Liver (tissue), 9 donors: Measurements from ENCODE around the gene PCYOX1L. TPM values are rescaled to one million over a fixed set of nuclear protein-coding genes. Genes with fewer than 3 reads are reported as not detected.

Experiments
- DNase-seq: peaks from one replicate; pipeline ENCODE4 v3.0.0-alpha.2; 2017; ENCODE audit warnings: low spot score
- H3K27ac ChIP-seq, 2 donors: one replicate each; pipeline ENCODE4 v1.7.0; 2013; ENCODE audit warnings: inconsistent platforms in 2 of 2, low read length in 2 of 2, control low read depth in 1 of 2, low read depth in 1 of 2, mild to moderate bottlenecking in 1 of 2
- H3K27me3 ChIP-seq, 4 donors: one replicate each; pipeline versions ENCODE4 v1.6.1 to v1.7.0; 2013; ENCODE audit warnings: low read length in 3 of 4, inconsistent platforms in 1 of 4, mild to moderate bottlenecking in 1 of 4, moderate library complexity in 1 of 4; ENCODE audit not compliant: control insufficient read depth in 4 of 4, insufficient read depth in 4 of 4
- H3K36me3 ChIP-seq, 4 donors: one replicate each; pipeline versions ENCODE4 v1.6.1 to v1.7.0; 2013; ENCODE audit warnings: low read length in 3 of 4, mild to moderate bottlenecking in 3 of 4, low read depth in 1 of 4, moderate library complexity in 1 of 4; ENCODE audit not compliant: control insufficient read depth in 4 of 4, insufficient read depth in 3 of 4
- H3K4me1 ChIP-seq, 4 donors: one replicate each; pipeline versions ENCODE4 v1.6.1 to v1.7.0; 2013; ENCODE audit warnings: low read length in 3 of 4, mild to moderate bottlenecking in 3 of 4, moderate library complexity in 1 of 4; ENCODE audit not compliant: control insufficient read depth in 4 of 4, insufficient read depth in 4 of 4
- H3K4me3 ChIP-seq, 3 donors: one replicate each; pipeline versions ENCODE4 v1.6.1 to v1.7.0; 2013; ENCODE audit warnings: low read length in 3 of 3, control low read depth in 1 of 3, low read depth in 1 of 3, mild to moderate bottlenecking in 1 of 3
- H3K9ac ChIP-seq, 2 donors: one replicate each; pipeline ENCODE4 v1.7.0; 2013; ENCODE audit warnings: low read length in 2 of 2, mild to moderate bottlenecking in 2 of 2, moderate library complexity in 2 of 2, control low read depth in 1 of 2, low read depth in 1 of 2
- H3K9me3 ChIP-seq, 4 donors: one replicate each; pipeline versions ENCODE4 v1.6.1 to v1.7.0; 2013; ENCODE audit warnings: low read length in 3 of 4; ENCODE audit not compliant: control insufficient read depth in 4 of 4
- EGR1 ChIP-seq, 2 donors: IDR thresholded peaks; 2 replicates each; pipeline ENCODE4 v1.6.1; 2016 to 2018; ENCODE audit warnings: antibody characterized with exemption in 2 of 2, low read depth in 2 of 2
- FOXA1 ChIP-seq: IDR thresholded peaks from 2 replicates; pipeline ENCODE4 v1.6.1; 2016; ENCODE audit warnings: antibody characterized with exemption
- FOXA2 ChIP-seq: IDR thresholded peaks from 2 replicates; pipeline ENCODE4 v1.6.1; 2016; ENCODE audit warnings: antibody characterized with exemption
- GABPA ChIP-seq, 2 donors: IDR thresholded peaks in 1 of 2; conservative IDR thresholded peaks in 1 of 2; 2 replicates each; pipeline ENCODE4 v1.6.1; 2016; ENCODE audit warnings: antibody characterized with exemption in 2 of 2, mild to moderate bottlenecking in 1 of 2, moderate library complexity in 1 of 2
- HNF4A ChIP-seq, 2 donors: conservative IDR thresholded peaks; 2 replicates each; pipeline ENCODE4 v1.6.1; 2016; ENCODE audit warnings: antibody characterized with exemption in 2 of 2, mild to moderate bottlenecking in 2 of 2
- JUND ChIP-seq, 2 donors: IDR thresholded peaks; 2 replicates each; pipeline ENCODE4 v1.6.1; 2016; ENCODE audit warnings: antibody characterized with exemption in 2 of 2
- NR2F2 ChIP-seq: IDR thresholded peaks from 2 replicates; pipeline ENCODE4 v1.6.1; 2016; ENCODE audit warnings: antibody characterized with exemption
- RAD21 ChIP-seq, 2 donors: IDR thresholded peaks; 2 replicates each; pipeline ENCODE4 v1.6.1; 2016; ENCODE audit warnings: antibody characterized with exemption in 2 of 2, mild to moderate bottlenecking in 2 of 2
- RXRA ChIP-seq, 2 donors: IDR thresholded peaks; 2 replicates each; pipeline ENCODE4 v1.6.1; 2017 to 2018; ENCODE audit warnings: antibody characterized with exemption in 2 of 2, mild to moderate bottlenecking in 1 of 2
- SP1 ChIP-seq: IDR thresholded peaks from 2 replicates; pipeline ENCODE4 v1.6.1; 2018; ENCODE audit warnings: antibody characterized with exemption, mild to moderate bottlenecking
- TAF1 ChIP-seq: conservative IDR thresholded peaks from 2 replicates; pipeline ENCODE4 v1.6.1; 2016; ENCODE audit warnings: antibody characterized with exemption, mild to moderate bottlenecking
- YY1 ChIP-seq: IDR thresholded peaks from 2 replicates; pipeline ENCODE4 v1.6.1; 2016; ENCODE audit warnings: antibody characterized with exemption, mild to moderate bottlenecking
- WGBS: extraction: QIAGEN DNeasy Blood & Tissue Kit; methylation state at CpG from one replicate; pipeline ENCODE4 v1.1.7; 2013; 5-methylcytosine and 5-hydroxymethylcytosine counted together
- polyA plus RNA-seq, 2 donors: library from polyadenylated mRNA; stranded (reverse) in 1 of 2; unstranded in 1 of 2; fragments of 200-250 nt in 1 of 2; fragments of >200 nt in 1 of 2; fragmentation: Nextera tagmentation in 1 of 2; extraction: Ambion mirVana in 1 of 2; gene quantifications; one replicate each; pipeline versions ENCODE4 v1.2.1 to v1.2.3, GENCODE V29; 2013 to 2015
- total RNA-seq, 2 donors: library from RNA; depleted of rRNA; stranded (reverse); fragments of >200 nt; gene quantifications; one replicate each; pipeline ENCODE4 v1.2.3, GENCODE V29; 2014
- TF ChIP-seq, protein P1 (sequence below): IDR thresholded peaks from 2 replicates; pipeline ENCODE4 v1.6.1; 2016; ENCODE audit warnings: antibody characterized with exemption, mild to moderate bottlenecking
- TF ChIP-seq, protein P2 (sequence below): IDR thresholded peaks from 2 replicates; pipeline ENCODE4 v1.6.1; 2016; ENCODE audit warnings: antibody characterized with exemption
- TF ChIP-seq, protein P3 (sequence below): IDR thresholded peaks from 2 replicates; pipeline ENCODE4 v1.6.1; 2016; ENCODE audit warnings: antibody characterized with exemption
- TF ChIP-seq, protein P4 (sequence below): fragments of 150-350 bp; IDR thresholded peaks from 2 replicates; pipeline ENCODE4 v1.5.1; 2017; ENCODE audit warnings: improper control_type of control experiment, low read depth, low read length; ENCODE audit not compliant: missing input control
- donor health status: healthy.
- donor health status: healthy.
- donor health status: healthy.
- donor health status: healthy.
- donor health status: healthy.

PCYOX1L gene
- total and polyA plus RNA-seq, 4 donors = 0.47 to 4.4 (median 1.1) TPM

DNA sequence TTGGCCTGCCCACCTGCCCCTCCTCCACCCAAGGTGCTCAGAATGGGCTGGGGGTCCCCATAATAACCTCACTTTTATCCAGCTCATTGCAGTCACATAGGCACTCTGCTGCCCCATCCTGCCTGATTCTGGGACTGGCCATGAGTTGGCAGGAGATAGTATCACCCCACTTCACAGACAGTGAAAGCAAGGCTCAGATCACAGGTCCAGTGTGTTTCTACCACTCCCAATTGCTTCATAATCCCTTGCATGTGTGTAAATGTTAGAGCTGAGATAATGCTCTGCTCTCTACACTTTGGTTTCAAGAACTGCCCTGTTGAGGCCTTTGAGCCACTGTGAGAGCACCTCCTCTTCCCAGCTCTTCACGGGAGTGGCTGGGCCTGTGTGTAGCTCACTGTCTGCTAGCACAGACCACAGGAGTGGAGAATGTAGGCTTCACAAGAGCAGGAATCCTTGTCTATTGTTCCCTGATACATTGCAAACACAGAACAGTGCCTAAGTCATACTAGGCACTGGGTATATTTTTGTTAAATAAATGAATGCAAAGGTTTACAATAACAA lies 8.4 kb downstream of the PCYOX1L start:
- TF ChIP-seq, protein P1, sequence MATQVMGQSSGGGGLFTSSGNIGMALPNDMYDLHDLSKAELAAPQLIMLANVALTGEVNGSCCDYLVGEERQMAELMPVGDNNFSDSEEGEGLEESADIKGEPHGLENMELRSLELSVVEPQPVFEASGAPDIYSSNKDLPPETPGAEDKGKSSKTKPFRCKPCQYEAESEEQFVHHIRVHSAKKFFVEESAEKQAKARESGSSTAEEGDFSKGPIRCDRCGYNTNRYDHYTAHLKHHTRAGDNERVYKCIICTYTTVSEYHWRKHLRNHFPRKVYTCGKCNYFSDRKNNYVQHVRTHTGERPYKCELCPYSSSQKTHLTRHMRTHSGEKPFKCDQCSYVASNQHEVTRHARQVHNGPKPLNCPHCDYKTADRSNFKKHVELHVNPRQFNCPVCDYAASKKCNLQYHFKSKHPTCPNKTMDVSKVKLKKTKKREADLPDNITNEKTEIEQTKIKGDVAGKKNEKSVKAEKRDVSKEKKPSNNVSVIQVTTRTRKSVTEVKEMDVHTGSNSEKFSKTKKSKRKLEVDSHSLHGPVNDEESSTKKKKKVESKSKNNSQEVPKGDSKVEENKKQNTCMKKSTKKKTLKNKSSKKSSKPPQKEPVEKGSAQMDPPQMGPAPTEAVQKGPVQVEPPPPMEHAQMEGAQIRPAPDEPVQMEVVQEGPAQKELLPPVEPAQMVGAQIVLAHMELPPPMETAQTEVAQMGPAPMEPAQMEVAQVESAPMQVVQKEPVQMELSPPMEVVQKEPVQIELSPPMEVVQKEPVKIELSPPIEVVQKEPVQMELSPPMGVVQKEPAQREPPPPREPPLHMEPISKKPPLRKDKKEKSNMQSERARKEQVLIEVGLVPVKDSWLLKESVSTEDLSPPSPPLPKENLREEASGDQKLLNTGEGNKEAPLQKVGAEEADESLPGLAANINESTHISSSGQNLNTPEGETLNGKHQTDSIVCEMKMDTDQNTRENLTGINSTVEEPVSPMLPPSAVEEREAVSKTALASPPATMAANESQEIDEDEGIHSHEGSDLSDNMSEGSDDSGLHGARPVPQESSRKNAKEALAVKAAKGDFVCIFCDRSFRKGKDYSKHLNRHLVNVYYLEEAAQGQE = no peak
- TF ChIP-seq GABPA (IDR thresholded peaks at IDR 0.05 in 1 of 2, conservative IDR thresholded peaks at IDR 0.05 in 1 of 2) = no peak
- TF ChIP-seq, protein P2, sequence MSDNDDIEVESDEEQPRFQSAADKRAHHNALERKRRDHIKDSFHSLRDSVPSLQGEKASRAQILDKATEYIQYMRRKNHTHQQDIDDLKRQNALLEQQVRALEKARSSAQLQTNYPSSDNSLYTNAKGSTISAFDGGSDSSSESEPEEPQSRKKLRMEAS = no peak
- TF ChIP-seq FOXA1 = no peak
- TF ChIP-seq FOXA2 = no peak
- TF ChIP-seq RAD21 (IDR thresholded peaks at IDR 0.05) = no peak
- no peak for TF ChIP-seq YY1
- no peak for TF ChIP-seq SP1
- TF ChIP-seq, protein P3, sequence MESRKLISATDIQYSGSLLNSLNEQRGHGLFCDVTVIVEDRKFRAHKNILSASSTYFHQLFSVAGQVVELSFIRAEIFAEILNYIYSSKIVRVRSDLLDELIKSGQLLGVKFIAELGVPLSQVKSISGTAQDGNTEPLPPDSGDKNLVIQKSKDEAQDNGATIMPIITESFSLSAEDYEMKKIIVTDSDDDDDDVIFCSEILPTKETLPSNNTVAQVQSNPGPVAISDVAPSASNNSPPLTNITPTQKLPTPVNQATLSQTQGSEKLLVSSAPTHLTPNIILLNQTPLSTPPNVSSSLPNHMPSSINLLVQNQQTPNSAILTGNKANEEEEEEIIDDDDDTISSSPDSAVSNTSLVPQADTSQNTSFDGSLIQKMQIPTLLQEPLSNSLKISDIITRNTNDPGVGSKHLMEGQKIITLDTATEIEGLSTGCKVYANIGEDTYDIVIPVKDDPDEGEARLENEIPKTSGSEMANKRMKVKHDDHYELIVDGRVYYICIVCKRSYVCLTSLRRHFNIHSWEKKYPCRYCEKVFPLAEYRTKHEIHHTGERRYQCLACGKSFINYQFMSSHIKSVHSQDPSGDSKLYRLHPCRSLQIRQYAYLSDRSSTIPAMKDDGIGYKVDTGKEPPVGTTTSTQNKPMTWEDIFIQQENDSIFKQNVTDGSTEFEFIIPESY = no peak
- no peak for TF ChIP-seq RXRA (IDR thresholded peaks at IDR 0.05)
- TF ChIP-seq EGR1 (IDR thresholded peaks at IDR 0.05; ENCODE audit: low read depth in 2 of 2) = no peak
- no peak for TF ChIP-seq NR2F2
- no peak for TF ChIP-seq HNF4A (conservative IDR thresholded peaks at IDR 0.05)
- TF ChIP-seq, protein P4, sequence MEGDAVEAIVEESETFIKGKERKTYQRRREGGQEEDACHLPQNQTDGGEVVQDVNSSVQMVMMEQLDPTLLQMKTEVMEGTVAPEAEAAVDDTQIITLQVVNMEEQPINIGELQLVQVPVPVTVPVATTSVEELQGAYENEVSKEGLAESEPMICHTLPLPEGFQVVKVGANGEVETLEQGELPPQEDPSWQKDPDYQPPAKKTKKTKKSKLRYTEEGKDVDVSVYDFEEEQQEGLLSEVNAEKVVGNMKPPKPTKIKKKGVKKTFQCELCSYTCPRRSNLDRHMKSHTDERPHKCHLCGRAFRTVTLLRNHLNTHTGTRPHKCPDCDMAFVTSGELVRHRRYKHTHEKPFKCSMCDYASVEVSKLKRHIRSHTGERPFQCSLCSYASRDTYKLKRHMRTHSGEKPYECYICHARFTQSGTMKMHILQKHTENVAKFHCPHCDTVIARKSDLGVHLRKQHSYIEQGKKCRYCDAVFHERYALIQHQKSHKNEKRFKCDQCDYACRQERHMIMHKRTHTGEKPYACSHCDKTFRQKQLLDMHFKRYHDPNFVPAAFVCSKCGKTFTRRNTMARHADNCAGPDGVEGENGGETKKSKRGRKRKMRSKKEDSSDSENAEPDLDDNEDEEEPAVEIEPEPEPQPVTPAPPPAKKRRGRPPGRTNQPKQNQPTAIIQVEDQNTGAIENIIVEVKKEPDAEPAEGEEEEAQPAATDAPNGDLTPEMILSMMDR = no peak
- no peak for TF ChIP-seq TAF1
- no peak for TF ChIP-seq JUND (IDR thresholded peaks at IDR 0.05)
- Histone ChIP-seq H3K9me3 (no peaks in the 10 kb centered on the region), H3K36me3 (no peaks in the 10 kb centered on the region), H3K27me3 (no peaks in the 10 kb centered on the region), H3K4me3 (no peak overlapping the region), H3K4me1 (no peaks in the 10 kb centered on the region), H3K9ac (no peak overlapping the region), H3K27ac (no peak overlapping the region)
- DNase-seq = no peak
- 96% methylated on average over 1 of the region's 1 CpG for WGBS
